ENCODE data around the gene SOX12. TPM values are rescaled to one million over a fixed set of nuclear protein-coding genes. Genes with fewer than 3 reads are reported as not detected.
A peak's percentile ranks its signal among the peaks of the same experiment; 100 is the strongest.

SOX12 gene
- total RNA-seq, 1 donor from 2014 or later: 12.3 TPM

DNA sequence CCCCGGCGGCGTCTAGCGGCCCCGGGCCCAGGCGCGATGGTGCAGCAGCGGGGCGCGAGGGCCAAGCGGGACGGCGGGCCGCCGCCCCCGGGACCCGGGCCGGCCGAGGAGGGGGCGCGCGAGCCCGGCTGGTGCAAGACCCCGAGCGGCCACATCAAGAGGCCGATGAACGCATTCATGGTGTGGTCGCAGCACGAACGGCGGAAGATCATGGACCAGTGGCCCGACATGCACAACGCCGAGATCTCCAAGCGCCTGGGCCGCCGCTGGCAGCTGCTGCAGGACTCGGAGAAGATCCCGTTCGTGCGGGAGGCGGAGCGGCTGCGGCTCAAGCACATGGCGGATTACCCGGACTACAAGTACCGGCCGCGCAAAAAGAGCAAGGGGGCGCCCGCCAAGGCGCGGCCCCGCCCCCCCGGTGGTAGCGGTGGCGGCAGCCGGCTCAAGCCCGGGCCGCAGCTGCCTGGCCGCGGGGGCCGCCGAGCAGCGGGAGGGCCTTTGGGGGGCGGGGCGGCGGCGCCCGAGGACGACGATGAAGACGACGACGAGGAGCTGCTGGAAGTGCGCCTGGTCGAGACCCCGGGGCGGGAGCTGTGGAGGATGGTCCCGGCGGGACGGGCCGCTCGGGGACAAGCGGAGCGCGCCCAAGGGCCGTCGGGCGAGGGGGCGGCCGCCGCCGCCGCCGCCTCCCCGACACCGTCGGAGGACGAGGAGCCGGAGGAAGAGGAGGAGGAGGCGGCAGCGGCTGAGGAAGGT is 715 bp downstream of the SOX12 start:
- Histone ChIP-seq H3K4me3 (peak overlapping the region; percentile 83), H3K9me3 (replicated peaks) (no peaks in the 10 kb centered on the region), H3K4me1 (peaks cover 61% of the 10 kb centered on the region), H3K27ac (replicated peaks) (peak overlapping the region; percentile 98), H3K27me3 (ENCODE audit: low read depth) (no peaks in the 10 kb centered on the region), H3K36me3 (no peaks in the 10 kb centered on the region)
- DNase-seq: peak; percentile 71
- intact Hi-C loops (cut with micrococcal nuclease): no loop called here
- TF ChIP-seq, protein P1, sequence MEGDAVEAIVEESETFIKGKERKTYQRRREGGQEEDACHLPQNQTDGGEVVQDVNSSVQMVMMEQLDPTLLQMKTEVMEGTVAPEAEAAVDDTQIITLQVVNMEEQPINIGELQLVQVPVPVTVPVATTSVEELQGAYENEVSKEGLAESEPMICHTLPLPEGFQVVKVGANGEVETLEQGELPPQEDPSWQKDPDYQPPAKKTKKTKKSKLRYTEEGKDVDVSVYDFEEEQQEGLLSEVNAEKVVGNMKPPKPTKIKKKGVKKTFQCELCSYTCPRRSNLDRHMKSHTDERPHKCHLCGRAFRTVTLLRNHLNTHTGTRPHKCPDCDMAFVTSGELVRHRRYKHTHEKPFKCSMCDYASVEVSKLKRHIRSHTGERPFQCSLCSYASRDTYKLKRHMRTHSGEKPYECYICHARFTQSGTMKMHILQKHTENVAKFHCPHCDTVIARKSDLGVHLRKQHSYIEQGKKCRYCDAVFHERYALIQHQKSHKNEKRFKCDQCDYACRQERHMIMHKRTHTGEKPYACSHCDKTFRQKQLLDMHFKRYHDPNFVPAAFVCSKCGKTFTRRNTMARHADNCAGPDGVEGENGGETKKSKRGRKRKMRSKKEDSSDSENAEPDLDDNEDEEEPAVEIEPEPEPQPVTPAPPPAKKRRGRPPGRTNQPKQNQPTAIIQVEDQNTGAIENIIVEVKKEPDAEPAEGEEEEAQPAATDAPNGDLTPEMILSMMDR (IDR thresholded peaks at IDR 0.05; ENCODE audit: borderline replicate concordance): no peak

DNA sequence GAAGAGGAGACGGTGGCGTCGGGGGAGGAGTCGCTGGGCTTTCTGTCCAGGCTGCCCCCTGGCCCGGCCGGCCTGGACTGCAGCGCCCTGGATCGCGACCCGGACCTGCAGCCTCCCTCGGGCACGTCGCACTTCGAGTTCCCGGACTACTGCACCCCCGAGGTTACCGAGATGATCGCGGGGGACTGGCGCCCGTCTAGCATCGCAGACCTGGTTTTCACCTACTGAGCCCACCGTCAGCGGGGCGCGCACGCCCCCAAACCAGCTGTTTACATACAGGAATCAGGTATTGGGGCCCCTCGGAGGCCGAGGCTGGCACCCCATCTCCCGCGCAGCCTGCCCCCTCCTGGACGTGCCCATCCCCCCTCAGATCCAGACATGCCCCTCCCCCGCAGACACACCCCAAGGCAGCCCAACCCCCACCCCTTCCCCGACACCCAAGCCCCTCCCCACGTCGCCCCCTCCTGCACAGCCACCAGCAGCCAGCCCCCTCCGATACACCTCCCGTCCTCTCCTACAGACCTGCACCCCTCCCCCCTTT is 1.4 kb downstream of the SOX12 start:
- Histone ChIP-seq H3K4me3 (peak overlapping the region; percentile 83), H3K4me1 (peaks cover 61% of the 10 kb centered on the region), H3K27ac (replicated peaks) (peak overlapping the region; percentile 98), H3K27me3 (ENCODE audit: low read depth) (no peaks in the 10 kb centered on the region), H3K9me3 (replicated peaks) (no peaks in the 10 kb centered on the region), H3K36me3 (no peaks in the 10 kb centered on the region)
- DNase-seq: peak; percentile 37
- TF ChIP-seq, protein P1 (IDR thresholded peaks at IDR 0.05; ENCODE audit: borderline replicate concordance): no peak
- intact Hi-C loops (cut with micrococcal nuclease): no loop called here

DNA sequence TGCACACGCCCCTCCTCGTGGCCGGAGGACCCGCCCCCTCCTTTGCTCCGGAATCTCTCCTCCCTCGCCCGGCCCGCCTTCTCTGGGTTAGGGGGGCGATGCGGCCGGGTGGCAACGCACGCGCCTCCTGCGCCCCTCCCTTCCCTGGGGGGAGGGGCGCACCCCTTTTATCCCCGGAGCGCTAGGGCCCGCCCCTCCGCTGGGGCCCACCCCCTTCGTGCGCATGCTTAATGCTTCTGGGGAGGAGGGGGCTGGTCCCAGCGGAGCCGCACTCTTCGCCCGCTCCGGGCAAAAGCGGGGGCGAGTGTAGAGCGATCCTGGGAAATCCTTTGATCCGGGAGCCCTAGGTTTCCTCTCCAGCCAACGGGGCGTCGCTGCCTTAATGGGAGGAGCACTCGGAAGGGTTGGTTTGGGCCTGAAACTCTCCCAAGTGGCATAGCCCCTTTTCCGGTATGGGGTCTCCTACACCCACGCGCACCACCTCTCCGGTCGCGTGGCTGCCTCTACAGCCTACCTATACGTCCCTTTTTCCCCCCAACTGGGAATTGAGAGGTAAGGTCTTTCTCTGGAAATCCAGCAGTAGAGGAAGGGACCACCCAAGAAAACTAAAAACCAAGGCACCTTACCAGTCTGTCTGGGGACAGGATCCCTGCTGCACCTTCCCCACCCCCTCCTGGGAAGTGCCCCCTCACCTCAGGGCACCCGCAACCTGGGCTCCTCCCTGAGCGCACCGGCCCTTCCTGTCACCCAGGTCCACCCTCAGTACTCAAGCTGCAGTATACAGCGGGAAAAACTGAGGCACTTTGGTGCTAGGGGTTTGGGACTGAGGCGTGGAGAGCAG is 2.1 kb downstream of the SOX12 start:
- H3K4me1 ChIP-seq: peaks cover 61% of the 10 kb centered on the region
- intact Hi-C loops (cut with micrococcal nuclease): no loop called here

GRCh38 chr20:328027-328974 is 2.9 kb downstream of the SOX12 start:
- peak overlapping the region; percentile 83 for H3K4me3 ChIP-seq
- H3K27ac ChIP-seq (replicated peaks): peak overlapping the region; percentile 98
- no peaks in the 10 kb centered on the region for H3K36me3 ChIP-seq
- DNase-seq: no peak
- H3K27me3 ChIP-seq (ENCODE audit: low read depth): no peaks in the 10 kb centered on the region
- no peaks in the 10 kb centered on the region for H3K9me3 ChIP-seq (replicated peaks)
- TF ChIP-seq, protein P1 (IDR thresholded peaks at IDR 0.05; ENCODE audit: borderline replicate concordance): no peak
- peaks cover 60% of the 10 kb centered on the region for H3K4me1 ChIP-seq
- intact Hi-C loops (cut with micrococcal nuclease): no loop called here

More for the DNA sequence above, 2.1 kb downstream of the SOX12 start:
- H3K27ac ChIP-seq (replicated peaks): peak overlapping the region; percentile 98
- H3K9me3 ChIP-seq (replicated peaks): no peaks in the 10 kb centered on the region
- peak; percentile 83 for DNase-seq
- H3K36me3 ChIP-seq: no peaks in the 10 kb centered on the region
- peak overlapping the region; percentile 83 for H3K4me3 ChIP-seq
- H3K27me3 ChIP-seq (ENCODE audit: low read depth): no peaks in the 10 kb centered on the region
- TF ChIP-seq, protein P1 (IDR thresholded peaks at IDR 0.05; ENCODE audit: borderline replicate concordance): no peak
